22Rv1 (cell line): ENCODE results near the gene GFPT2.

Experiments
- H3K27ac ChIP-seq: fragments of 450-650 bp; 2 replicates; pipeline ENCODE4 v1.5.1; 2017
- ZFX ChIP-seq: fragments of 450-650 bp; IDR thresholded peaks from 2 replicates; pipeline ENCODE4 v1.6.1; 2017; ENCODE audit warnings: antibody characterized with exemption, borderline replicate concordance
- TF ChIP-seq, protein P1 (sequence below): fragments of 450-650 bp; IDR thresholded peaks from 2 replicates; pipeline ENCODE4 v1.5.1; 2017; ENCODE audit warnings: mild to moderate bottlenecking

Gene GFPT2

DNA sequence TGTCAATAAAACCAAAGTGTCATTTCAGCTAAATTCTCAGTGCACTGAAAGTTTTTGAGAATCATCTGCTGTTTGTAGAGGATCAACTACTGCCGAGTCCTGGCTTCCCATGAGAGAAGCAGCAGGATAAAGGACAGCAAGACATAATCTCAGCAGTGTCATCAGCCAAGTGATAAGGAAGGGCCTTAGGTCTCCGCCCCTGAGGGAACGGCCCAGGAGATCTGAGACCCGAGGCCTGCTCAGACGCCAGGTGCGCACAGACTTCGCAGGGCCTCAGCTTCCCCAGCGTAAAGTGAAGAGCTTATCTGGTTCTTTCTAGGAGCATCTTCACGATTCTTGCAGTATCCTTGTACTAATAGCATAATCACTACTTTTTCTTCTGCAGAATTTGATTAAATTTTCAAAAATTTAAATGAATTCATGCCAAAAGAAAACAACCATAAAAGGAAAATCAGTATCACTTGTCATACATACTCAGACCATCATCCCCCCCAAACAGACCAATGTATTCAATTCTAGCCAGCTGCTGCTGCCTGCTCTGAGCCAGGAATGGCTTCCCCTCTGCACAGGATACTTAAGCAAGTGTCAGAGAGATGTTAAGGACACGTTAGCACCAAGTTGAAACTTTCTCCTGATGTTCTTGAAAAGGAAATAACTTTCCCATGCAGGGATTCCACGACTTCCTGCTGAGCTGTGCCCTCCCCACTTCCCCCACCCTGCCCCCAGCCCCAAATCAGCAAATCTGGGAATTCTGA is 2.2 kb downstream of the GFPT2 start:
- no peak for TF ChIP-seq ZFX
- TF ChIP-seq, protein P1, sequence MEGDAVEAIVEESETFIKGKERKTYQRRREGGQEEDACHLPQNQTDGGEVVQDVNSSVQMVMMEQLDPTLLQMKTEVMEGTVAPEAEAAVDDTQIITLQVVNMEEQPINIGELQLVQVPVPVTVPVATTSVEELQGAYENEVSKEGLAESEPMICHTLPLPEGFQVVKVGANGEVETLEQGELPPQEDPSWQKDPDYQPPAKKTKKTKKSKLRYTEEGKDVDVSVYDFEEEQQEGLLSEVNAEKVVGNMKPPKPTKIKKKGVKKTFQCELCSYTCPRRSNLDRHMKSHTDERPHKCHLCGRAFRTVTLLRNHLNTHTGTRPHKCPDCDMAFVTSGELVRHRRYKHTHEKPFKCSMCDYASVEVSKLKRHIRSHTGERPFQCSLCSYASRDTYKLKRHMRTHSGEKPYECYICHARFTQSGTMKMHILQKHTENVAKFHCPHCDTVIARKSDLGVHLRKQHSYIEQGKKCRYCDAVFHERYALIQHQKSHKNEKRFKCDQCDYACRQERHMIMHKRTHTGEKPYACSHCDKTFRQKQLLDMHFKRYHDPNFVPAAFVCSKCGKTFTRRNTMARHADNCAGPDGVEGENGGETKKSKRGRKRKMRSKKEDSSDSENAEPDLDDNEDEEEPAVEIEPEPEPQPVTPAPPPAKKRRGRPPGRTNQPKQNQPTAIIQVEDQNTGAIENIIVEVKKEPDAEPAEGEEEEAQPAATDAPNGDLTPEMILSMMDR = no peak
- no peak overlapping the region for H3K27ac ChIP-seq

DNA sequence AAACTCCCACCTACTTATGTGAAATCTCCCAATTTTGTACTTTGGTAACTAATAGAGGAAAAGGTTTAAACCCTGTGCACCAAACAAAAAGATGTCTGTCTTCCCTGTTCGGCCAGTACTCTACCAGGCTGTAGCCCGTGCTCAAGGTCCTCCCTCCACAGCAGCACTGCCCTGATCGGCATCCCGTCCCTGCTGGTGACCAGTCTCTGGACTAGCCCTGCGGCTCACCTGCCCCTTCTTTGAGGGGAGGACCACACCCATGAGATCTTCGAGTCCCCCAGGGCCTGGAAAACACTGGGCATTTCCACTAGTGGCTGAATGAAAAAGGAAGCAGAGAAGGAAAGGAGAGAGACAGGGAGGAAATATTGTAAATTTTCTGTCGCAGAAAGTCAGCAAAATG is 2.8 kb downstream of the GFPT2 start:
- H3K27ac ChIP-seq = no peak overlapping the region
- no peak for TF ChIP-seq ZFX
- TF ChIP-seq, protein P1 = no peak

GRCh38 chr5:180349391-180349790 is 3.7 kb downstream of the GFPT2 start:
- H3K27ac ChIP-seq = no peak overlapping the region
- no peak for TF ChIP-seq ZFX
- TF ChIP-seq, protein P1 = no peak

GRCh38 chr5:180348336-180348735 is 4.8 kb downstream of the GFPT2 start:
- TF ChIP-seq ZFX = no peak
- TF ChIP-seq, protein P1 = no peak
- no peak overlapping the region for H3K27ac ChIP-seq

- TF ChIP-seq, protein P1 = no peak
- TF ChIP-seq ZFX = no peak
- H3K27ac ChIP-seq = no peak overlapping the region
Observed at GRCh38 chr5:180347702-180348101, 5.4 kb downstream of the GFPT2 start.

DNA sequence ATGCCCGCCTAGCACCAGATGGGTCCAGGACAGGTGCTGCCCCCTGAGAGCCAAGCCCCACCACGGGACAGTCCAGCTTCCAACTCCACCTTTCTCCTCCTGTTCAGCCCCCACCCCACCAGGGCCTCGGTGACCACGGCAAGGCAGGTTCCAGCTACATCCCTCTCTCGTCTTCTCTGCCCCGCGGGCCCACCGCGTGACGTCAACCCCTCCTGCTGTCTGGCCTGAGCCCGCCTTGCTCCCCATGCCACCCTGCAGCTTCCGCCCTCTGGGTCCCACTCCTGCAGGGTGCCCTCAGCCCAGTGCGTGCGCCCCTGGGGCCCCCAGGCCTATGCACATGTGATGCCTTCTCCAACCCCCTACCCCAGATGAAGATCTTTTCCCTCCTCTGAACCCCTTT is 6.8 kb downstream of the GFPT2 start:
- no peak for TF ChIP-seq ZFX
- TF ChIP-seq, protein P1 = no peak
- no peak overlapping the region for H3K27ac ChIP-seq

DNA sequence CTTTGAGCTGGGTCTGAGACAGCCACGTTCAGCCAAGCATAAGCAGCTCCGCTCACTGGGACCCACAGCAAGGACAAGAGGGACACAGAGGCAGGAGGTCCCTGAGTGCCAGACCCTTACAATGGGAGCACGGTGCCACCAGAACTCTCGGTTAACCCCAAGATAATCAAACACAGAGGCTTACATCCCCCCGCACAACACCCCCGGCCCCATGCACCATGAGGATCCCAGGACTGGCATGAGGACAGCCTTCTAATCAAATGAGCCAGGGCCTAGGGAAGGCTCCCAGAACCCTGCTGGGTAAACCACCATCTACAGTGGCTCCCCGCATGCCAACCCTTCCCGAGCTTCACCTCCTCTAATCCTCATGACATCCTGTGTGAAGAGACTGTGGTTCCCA is 7.4 kb downstream of the GFPT2 start:
- H3K27ac ChIP-seq = no peak overlapping the region
- TF ChIP-seq, protein P1 = no peak
- no peak for TF ChIP-seq ZFX
